Nephron progenitor cell (in vitro differentiated cells): Measurements from ENCODE around the gene ZNF670.

Source experiments
- DNase-seq: peaks from one replicate; pipeline ENCODE4 v3.0.0; 2021
- H3K27ac Mint-ChIP-seq: 2 replicates; pipeline ENCODE4 v1.8.0; 2021; ENCODE audit warnings: mild to moderate bottlenecking, moderate library complexity, mixed read lengths
- H3K27me3 Mint-ChIP-seq: 2 replicates; pipeline ENCODE4 v1.8.0; 2021; ENCODE audit warnings: mild to moderate bottlenecking, low read depth, mixed read lengths; ENCODE audit not compliant: poor library complexity
- H3K36me3 Mint-ChIP-seq: 2 replicates; pipeline ENCODE4 v1.8.0; 2021; ENCODE audit warnings: low read depth, mixed read lengths
- H3K4me1 Mint-ChIP-seq: 2 replicates; pipeline ENCODE4 v1.8.0; 2021; ENCODE audit warnings: mixed read lengths
- H3K4me3 Mint-ChIP-seq: 2 replicates; pipeline ENCODE4 v1.8.0; 2021; ENCODE audit warnings: mild to moderate bottlenecking, moderate library complexity, mixed read lengths
- H3K9me3 Mint-ChIP-seq: 2 replicates; pipeline ENCODE4 v1.8.0; 2021; ENCODE audit warnings: mild to moderate bottlenecking, moderate library complexity, mixed read lengths
- TF ChIP-seq, protein P1 (sequence below): fragments of 200-600 bp; sonication (generic); IDR thresholded peaks from 2 replicates; pipeline ENCODE4 v1.5.0; 2021; ENCODE audit warnings: antibody characterized with exemption

Gene ZNF670

GRCh38 chr1:247077213-247077612 is 1.4 kb downstream of the ZNF670 start:
- Mint-ChIP-seq H3K27me3 (peaks cover 6% of the 10 kb centered on the region), H3K27ac (no peak overlapping the region), H3K4me1 (peaks cover 13% of the 10 kb centered on the region), H3K4me3 (peak overlapping the region; percentile 99), H3K36me3 (peaks cover 78% of the 10 kb centered on the region), H3K9me3 (peaks cover 94% of the 10 kb centered on the region)
- no peak for DNase-seq
- TF ChIP-seq, protein P1, sequence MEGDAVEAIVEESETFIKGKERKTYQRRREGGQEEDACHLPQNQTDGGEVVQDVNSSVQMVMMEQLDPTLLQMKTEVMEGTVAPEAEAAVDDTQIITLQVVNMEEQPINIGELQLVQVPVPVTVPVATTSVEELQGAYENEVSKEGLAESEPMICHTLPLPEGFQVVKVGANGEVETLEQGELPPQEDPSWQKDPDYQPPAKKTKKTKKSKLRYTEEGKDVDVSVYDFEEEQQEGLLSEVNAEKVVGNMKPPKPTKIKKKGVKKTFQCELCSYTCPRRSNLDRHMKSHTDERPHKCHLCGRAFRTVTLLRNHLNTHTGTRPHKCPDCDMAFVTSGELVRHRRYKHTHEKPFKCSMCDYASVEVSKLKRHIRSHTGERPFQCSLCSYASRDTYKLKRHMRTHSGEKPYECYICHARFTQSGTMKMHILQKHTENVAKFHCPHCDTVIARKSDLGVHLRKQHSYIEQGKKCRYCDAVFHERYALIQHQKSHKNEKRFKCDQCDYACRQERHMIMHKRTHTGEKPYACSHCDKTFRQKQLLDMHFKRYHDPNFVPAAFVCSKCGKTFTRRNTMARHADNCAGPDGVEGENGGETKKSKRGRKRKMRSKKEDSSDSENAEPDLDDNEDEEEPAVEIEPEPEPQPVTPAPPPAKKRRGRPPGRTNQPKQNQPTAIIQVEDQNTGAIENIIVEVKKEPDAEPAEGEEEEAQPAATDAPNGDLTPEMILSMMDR = no peak

GRCh38 chr1:247070645-247071044 is 8.0 kb downstream of the ZNF670 start:
- TF ChIP-seq, protein P1 = no peak
- H3K4me1 Mint-ChIP-seq = no peaks in the 10 kb centered on the region
- H3K27me3 Mint-ChIP-seq = peaks cover 2% of the 10 kb centered on the region
- peaks cover 95% of the 10 kb centered on the region for H3K9me3 Mint-ChIP-seq
- no peak overlapping the region for H3K27ac Mint-ChIP-seq
- DNase-seq = no peak
- peaks cover 86% of the 10 kb centered on the region for H3K36me3 Mint-ChIP-seq
- H3K4me3 Mint-ChIP-seq = no peak overlapping the region

GRCh38 chr1:247064304-247064703 is 14.3 kb downstream of the ZNF670 start:
- no peaks in the 10 kb centered on the region for H3K27me3 Mint-ChIP-seq
- H3K4me3 Mint-ChIP-seq = no peak overlapping the region
- H3K4me1 Mint-ChIP-seq = no peaks in the 10 kb centered on the region
- no peak overlapping the region for H3K27ac Mint-ChIP-seq
- H3K9me3 Mint-ChIP-seq = peaks cover 99% of the 10 kb centered on the region
- TF ChIP-seq, protein P1 = no peak
- DNase-seq = no peak
- H3K36me3 Mint-ChIP-seq = peaks cover 97% of the 10 kb centered on the region

- H3K27ac Mint-ChIP-seq = no peak overlapping the region
- no peaks in the 10 kb centered on the region for H3K27me3 Mint-ChIP-seq
- H3K36me3 Mint-ChIP-seq = peaks cover 95% of the 10 kb centered on the region
- TF ChIP-seq, protein P1 = no peak
- H3K4me1 Mint-ChIP-seq = no peaks in the 10 kb centered on the region
- no peak overlapping the region for H3K4me3 Mint-ChIP-seq
- peaks cover 99% of the 10 kb centered on the region for H3K9me3 Mint-ChIP-seq
- DNase-seq = no peak
These were observed 17.8 kb downstream of the ZNF670 start for GRCh38 chr1:247060771-247061170.

DNA sequence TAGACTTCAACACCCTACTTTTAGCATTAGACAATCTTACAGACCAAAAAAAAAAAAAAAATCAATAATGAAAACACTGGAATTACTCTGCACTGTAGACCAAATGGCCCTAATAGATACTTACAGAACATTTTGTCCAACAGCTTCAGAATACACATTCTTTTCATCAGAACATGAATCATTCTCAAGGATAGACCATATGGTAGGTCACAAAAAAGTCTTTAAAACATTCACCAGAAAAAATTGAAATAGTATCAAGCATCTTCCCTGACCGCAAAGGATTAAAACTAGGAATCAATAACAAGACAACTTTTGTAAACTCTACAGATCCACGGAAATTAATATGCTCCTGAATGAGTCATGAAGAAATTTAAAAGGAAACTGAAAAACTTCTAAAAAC is 22.5 kb downstream of the ZNF670 start:
- no peak overlapping the region for H3K27ac Mint-ChIP-seq

DNA sequence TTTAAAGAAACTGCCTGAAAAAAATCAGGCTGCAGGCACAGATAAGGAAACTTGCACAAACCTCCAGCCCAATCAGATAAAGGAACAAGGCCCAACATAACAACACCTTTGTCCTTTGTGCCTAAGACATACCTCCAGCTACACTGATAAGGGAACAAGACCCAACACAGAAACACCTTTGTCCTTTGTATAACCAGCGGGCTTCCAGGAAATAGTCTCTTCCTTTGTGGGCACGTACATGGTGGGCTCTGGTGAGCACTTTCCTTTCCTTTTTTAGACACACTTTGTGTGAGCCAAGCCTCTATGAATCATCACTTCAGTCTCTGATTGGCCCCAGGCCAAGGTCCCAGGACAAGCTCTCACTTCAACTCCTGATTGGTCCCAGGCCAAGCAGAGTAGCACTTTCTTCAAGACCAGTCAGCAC is 23.6 kb downstream of the ZNF670 start:
- Mint-ChIP-seq H3K9me3 (peaks cover 100% of the 10 kb centered on the region), H3K4me1 (no peaks in the 10 kb centered on the region), H3K27ac (no peak overlapping the region), H3K4me3 (no peak overlapping the region), H3K36me3 (peaks cover 93% of the 10 kb centered on the region), H3K27me3 (peaks cover 3% of the 10 kb centered on the region)
- TF ChIP-seq, protein P1 = no peak
- no peak for DNase-seq

More for the DNA sequence above, 22.5 kb downstream of the ZNF670 start:
- Mint-ChIP-seq H3K27me3 (peaks cover 3% of the 10 kb centered on the region), H3K9me3 (peaks cover 99% of the 10 kb centered on the region), H3K36me3 (peaks cover 93% of the 10 kb centered on the region), H3K4me1 (no peaks in the 10 kb centered on the region), H3K4me3 (no peak overlapping the region)
- no peak for DNase-seq
- TF ChIP-seq, protein P1 = no peak
